Esophagus squamous epithelium (tissue), 5 donors: ENCODE data around the gene TMEM258. TPM values are rescaled to one million over a fixed set of nuclear protein-coding genes. Genes with fewer than 3 reads are reported as not detected.

Experiments used
- DNase-seq: peaks from one replicate; lab custom pipeline; 2025; lab: John Stamatoyannopoulos, UW
- H3K27ac ChIP-seq, 4 donors: fragments of 200-600 bp; sonication (generic); one replicate each; pipeline ENCODE4 v1.5.1; 2016 to 2019; ENCODE audit warnings: mild to moderate bottlenecking in 1 of 4
- H3K27me3 ChIP-seq, 4 donors: fragments of 200-600 bp; sonication (generic); 1 replicate in 3 of 4; 2 replicates in 1 of 4; pipeline versions ENCODE4 v1.5.1 to v1.6.0; 2017 to 2021; ENCODE audit warnings: antibody characterized with exemption in 1 of 4
- H3K36me3 ChIP-seq, 3 donors: fragments of 200-600 bp; sonication (generic); one replicate each; pipeline ENCODE4 v1.5.1; 2016 to 2019
- H3K4me1 ChIP-seq, 3 donors: fragments of 200-600 bp; sonication (generic); one replicate each; pipeline ENCODE4 v1.5.1; 2017 to 2019
- H3K4me3 ChIP-seq, 4 donors: fragments of 200-600 bp; sonication (generic); 1 replicate in 3 of 4; 2 replicates in 1 of 4; pipeline ENCODE4 v1.5.1; 2016 to 2019; ENCODE audit warnings: mild to moderate bottlenecking in 2 of 4, moderate library complexity in 1 of 4
- H3K9me3 ChIP-seq, 3 donors: fragments of 200-600 bp; sonication (generic); one replicate each; pipeline ENCODE4 v1.5.1; 2016 to 2019
- POLR2A ChIP-seq, 4 donors: fragments of 450-650 bp; IDR thresholded peaks; one replicate each; pipeline ENCODE4 v1.6.1; 2017; ENCODE audit warnings: antibody characterized with exemption in 4 of 4, mild to moderate bottlenecking in 4 of 4, moderate library complexity in 3 of 4
- WGBS, 2 donors: methylation state at CpG; one replicate each; pipeline ENCODE4 v1.1.5; 2018; 5-methylcytosine and 5-hydroxymethylcytosine counted together
- intact Hi-C: fragments of 100-400 bp; cut with DNase I; formaldehyde crosslinking; loops from one replicate; pipeline ENCODE4 v1.15.0; 2022
- total RNA-seq, 4 donors: library from RNA; depleted of rRNA; stranded (reverse); fragments of >200 nt; gene quantifications; one replicate each; pipeline ENCODE4 v1.1.0, GENCODE V29; 2016
- TF ChIP-seq, protein P1 (sequence below), 6 experiments: fragments of 450-650 bp in 4 of 6; fragments of 200-600 bp in 2 of 6; sonication (generic) in 2 of 6; IDR thresholded peaks; one replicate each; pipeline ENCODE4 v1.5.1; 2016 to 2019; ENCODE audit warnings: antibody characterized with exemption in 6 of 6, mild to moderate bottlenecking in 4 of 6, moderate library complexity in 4 of 6
- donor health status: DM: yes; HTN: yes; CAD: no.

The TMEM258 gene
- total RNA-seq, 4 donors from 2014 or later, result 32.3 to 54.2 (median 37.9) TPM

DNA sequence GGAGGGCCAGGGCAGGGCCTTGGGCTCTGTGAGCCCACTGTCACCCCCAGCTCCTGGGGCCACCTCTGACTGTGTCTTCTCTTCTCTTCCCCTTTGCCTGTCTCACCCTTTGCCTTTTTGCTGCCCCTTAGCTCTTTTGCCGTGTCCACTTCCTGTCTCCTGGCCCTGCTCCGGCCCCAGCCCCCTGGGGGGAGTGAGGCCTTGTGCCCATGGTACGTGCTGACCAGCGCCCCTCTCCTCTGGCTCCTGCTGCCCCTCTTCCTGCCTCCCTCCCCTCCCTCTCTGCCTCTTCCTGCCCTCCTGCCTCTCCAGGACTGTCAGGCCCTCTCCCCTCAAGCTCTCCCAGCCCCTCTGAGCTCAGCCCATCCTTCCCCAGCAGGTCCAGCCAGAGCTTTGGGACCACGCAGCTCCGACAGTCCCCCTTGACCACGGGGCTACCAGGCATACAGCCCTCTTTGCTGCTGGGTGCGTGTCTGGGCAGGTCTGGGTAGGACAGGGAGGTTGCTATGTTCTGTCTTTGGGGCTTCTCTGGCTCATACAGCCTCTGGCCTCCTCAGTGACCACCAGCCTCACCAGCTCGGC lies 11.7 kb downstream of the TMEM258 start:
- H3K9me3 ChIP-seq, result no peaks in the 10 kb centered on the region
- H3K36me3 ChIP-seq, result peaks cover 0 to 35% (median 4%) of the 10 kb centered on the region in 3 donors
- no peak overlapping the region for H3K4me3 ChIP-seq
- intact Hi-C loops, result no loop called here
- no peak for DNase-seq
- WGBS, 2 donors, result 63 to 71% methylated on average over 5 to 9 of the region's 9 CpGs
- TF ChIP-seq, protein P1, sequence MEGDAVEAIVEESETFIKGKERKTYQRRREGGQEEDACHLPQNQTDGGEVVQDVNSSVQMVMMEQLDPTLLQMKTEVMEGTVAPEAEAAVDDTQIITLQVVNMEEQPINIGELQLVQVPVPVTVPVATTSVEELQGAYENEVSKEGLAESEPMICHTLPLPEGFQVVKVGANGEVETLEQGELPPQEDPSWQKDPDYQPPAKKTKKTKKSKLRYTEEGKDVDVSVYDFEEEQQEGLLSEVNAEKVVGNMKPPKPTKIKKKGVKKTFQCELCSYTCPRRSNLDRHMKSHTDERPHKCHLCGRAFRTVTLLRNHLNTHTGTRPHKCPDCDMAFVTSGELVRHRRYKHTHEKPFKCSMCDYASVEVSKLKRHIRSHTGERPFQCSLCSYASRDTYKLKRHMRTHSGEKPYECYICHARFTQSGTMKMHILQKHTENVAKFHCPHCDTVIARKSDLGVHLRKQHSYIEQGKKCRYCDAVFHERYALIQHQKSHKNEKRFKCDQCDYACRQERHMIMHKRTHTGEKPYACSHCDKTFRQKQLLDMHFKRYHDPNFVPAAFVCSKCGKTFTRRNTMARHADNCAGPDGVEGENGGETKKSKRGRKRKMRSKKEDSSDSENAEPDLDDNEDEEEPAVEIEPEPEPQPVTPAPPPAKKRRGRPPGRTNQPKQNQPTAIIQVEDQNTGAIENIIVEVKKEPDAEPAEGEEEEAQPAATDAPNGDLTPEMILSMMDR (IDR thresholded peaks at IDR 0.05), result no peak
- TF ChIP-seq POLR2A (IDR thresholded peaks at IDR 0.05), result no peak
- H3K27me3 ChIP-seq, result no peaks in the 10 kb centered on the region
- H3K27ac ChIP-seq, result no peak overlapping the region
- peaks cover 9 to 14% (median 9%) of the 10 kb centered on the region in 3 donors for H3K4me1 ChIP-seq

DNA sequence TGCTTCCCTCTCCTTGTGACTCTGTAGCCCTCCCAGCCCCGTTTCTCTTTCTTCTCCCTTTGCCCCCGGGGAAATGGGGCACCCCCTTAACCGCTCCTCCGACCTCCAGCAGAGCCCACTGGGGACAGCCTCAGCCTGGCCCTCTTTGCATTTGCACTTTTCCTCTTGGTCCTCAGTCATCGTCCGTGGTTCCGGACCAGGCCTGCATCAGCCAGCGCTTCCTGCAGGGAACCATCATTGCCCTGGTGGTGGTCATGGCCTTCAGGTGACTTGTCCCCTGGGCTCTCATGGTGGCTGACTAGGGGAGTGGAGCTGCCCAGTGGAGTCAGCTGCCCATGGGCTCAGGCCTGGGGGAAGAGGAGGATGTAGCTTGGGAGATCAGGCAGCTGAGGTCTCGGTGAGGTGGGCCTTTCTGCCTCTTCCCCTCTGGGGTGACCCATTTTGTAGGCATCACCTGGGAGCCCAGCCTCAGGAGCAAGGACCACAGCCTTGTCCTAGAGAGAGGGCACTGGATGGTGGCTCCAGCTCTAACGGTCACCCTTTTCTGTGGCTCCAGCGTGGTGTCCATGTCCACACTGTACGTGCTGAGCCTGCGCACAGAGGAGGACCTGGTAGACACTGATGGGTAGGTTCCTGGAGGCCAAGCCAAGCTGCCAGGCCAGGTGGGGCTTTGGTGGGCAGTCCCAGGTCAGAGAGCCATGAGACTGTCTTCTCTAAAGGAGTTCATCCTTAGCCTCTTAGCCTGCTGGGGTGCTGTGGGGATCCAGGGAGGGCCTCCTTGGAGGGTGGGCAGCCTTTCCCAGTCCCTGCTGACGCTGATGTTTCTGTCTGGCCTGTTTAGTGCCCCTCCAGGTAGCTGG lies 12.5 kb downstream of the TMEM258 start:
- intact Hi-C loops, result no loop called here
- H3K27ac ChIP-seq, result no peak overlapping the region
- H3K36me3 ChIP-seq, result peaks cover 0 to 27% (median 0%) of the 10 kb centered on the region in 3 donors
- DNase-seq, result no peak
- TF ChIP-seq, protein P1 (IDR thresholded peaks at IDR 0.05), result no peak
- TF ChIP-seq POLR2A (IDR thresholded peaks at IDR 0.05), result no peak
- no peak overlapping the region for H3K4me3 ChIP-seq
- H3K9me3 ChIP-seq, result no peaks in the 10 kb centered on the region
- 86 to 90% methylated on average over 7 to 8 of the region's 14 CpGs for WGBS, 2 donors
- H3K27me3 ChIP-seq, result no peaks in the 10 kb centered on the region
- H3K4me1 ChIP-seq, result peaks cover 9 to 14% (median 9%) of the 10 kb centered on the region in 3 donors

DNA sequence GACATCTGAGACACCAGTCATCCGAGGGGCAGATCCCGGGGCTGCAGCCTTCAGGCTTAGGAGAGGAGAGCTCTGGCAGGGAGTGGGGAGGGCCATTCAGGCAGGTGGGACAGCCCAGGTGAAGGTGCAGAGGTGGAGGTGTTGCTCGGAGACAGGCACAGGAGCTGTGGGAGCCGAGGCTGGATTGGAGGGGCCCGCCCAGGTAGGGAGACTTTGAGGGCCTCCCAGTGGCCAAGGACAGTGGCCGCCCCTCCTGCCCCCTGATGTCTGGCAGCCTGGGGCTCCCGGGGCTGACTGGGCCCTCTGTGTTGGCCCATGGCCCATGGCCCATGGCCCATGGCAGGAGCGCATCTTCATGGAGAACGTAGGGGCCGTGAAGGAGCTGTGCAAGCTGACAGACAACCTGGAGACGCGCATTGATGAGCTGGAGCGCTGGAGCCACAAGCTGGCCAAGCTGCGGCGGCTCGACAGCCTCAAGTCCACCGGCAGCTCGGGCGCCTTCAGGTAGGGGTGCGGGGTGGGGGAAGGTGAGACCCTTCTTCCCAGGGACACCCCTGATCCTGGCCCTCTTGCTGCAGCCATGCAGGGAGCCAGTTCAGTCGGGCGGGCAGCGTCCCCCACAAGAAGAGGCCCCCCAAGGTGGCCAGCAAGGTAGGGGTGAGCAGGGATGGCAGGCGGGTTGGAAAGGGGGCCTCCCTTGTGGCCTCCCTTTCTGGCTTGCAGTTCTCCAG lies 13.3 kb downstream of the TMEM258 start:
- no peak overlapping the region for H3K4me3 ChIP-seq
- peaks cover 9 to 14% (median 9%) of the 10 kb centered on the region in 3 donors for H3K4me1 ChIP-seq
- H3K36me3 ChIP-seq, result peaks cover 0 to 19% (median 0%) of the 10 kb centered on the region in 3 donors
- WGBS, 2 donors, result 77 to 87% methylated on average over 8 to 9 of the region's 24 CpGs
- no peak for DNase-seq
- H3K9me3 ChIP-seq, result no peaks in the 10 kb centered on the region
- intact Hi-C loops, result no loop called here
- no peak overlapping the region for H3K27ac ChIP-seq
- H3K27me3 ChIP-seq, result no peaks in the 10 kb centered on the region
- TF ChIP-seq POLR2A (IDR thresholded peaks at IDR 0.05), result no peak
- TF ChIP-seq, protein P1 (IDR thresholded peaks at IDR 0.05), result no peak

DNA sequence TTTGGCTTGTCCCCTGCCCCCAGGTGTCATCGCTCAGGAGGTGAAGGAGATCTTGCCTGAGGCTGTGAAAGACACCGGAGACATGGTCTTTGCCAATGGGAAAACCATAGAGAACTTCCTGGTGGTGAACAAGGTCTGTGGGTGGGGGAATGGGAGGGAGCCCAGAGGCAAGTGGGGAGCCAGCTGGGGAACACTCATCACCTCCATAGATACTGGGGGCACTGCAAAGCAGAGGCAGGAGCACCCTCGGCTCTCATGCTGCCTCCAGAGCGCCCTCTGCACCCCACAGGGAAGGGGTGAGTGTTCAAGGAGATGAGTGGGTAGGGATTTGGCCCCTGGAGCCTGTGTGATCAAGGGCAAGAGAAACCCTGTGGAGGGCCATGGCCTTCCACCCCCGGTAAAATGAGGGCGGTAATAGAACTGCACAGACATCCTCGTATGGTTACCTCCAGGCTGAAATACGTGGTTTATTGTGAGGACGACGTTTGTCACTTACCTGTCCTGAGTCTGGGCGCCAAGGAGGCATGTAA lies 14.0 kb downstream of the TMEM258 start:
- TF ChIP-seq, protein P1 (IDR thresholded peaks at IDR 0.05), result no peak
- TF ChIP-seq POLR2A (IDR thresholded peaks at IDR 0.05), result no peak
- H3K27ac ChIP-seq, result no peak overlapping the region
- DNase-seq, result no peak
- WGBS, 2 donors, result 92% methylated on average over 8 of the region's 11 CpGs; no CpG with 5 or more reads in 1 of the 2 donors
- intact Hi-C loops, result no loop called here
- no peaks in the 10 kb centered on the region for H3K9me3 ChIP-seq
- H3K36me3 ChIP-seq, result peaks cover 0 to 13% (median 0%) of the 10 kb centered on the region in 3 donors
- peaks cover 9 to 14% (median 9%) of the 10 kb centered on the region in 3 donors for H3K4me1 ChIP-seq
- no peaks in the 10 kb centered on the region for H3K27me3 ChIP-seq
- no peak overlapping the region for H3K4me3 ChIP-seq
